OCI-LY1 (cell line): ENCODE measurements around the gene FLRT1.

Source experiments
- H2AFZ ChIP-seq: fragments of 200-600 bp; sonication (generic), shearing (Covaris generic); 2 replicates; pipeline ENCODE4 v1.6.0; 2014; ENCODE audit warnings: antibody characterized with exemption, mild to moderate bottlenecking, low read length
- H3F3A ChIP-seq: fragments of 200-600 bp; sonication (generic), shearing (Covaris generic); 2 replicates; pipeline ENCODE4 v1.6.0; 2014; ENCODE audit warnings: mild to moderate bottlenecking, antibody characterized with exemption, low read length, moderate library complexity; ENCODE audit not compliant: insufficient read depth
- H3K27ac ChIP-seq: fragments of 200-600 bp; sonication (generic); 2 replicates; pipeline ENCODE4 v1.5.1; 2014; ENCODE audit warnings: low read length, mixed run types, mild to moderate bottlenecking, low read depth; ENCODE audit not compliant: poor library complexity, severe bottlenecking
- H3K27me3 ChIP-seq: fragments of 200-600 bp; sonication (generic); 2 replicates; pipeline ENCODE4 v1.6.0; 2014; ENCODE audit warnings: antibody characterized with exemption, mild to moderate bottlenecking, low read length, moderate library complexity; ENCODE audit not compliant: insufficient read depth
- H3K36me3 ChIP-seq: fragments of 200-600 bp; sonication (generic); 2 replicates; pipeline ENCODE4 v1.6.1; 2014; ENCODE audit warnings: mild to moderate bottlenecking, antibody characterized with exemption, low read length, moderate library complexity, mixed read lengths; ENCODE audit not compliant: insufficient read depth
- H3K4me1 ChIP-seq: fragments of 200-600 bp; sonication (generic); 2 replicates; pipeline ENCODE4 v1.5.1; 2014; ENCODE audit warnings: mild to moderate bottlenecking, low read length, moderate library complexity; ENCODE audit not compliant: insufficient read depth, severe bottlenecking
- H3K4me2 ChIP-seq: fragments of 200-600 bp; sonication (generic), shearing (Covaris generic); 2 replicates; pipeline ENCODE4 v1.6.1; 2014; ENCODE audit warnings: low read length
- H3K4me3 ChIP-seq: fragments of 200-600 bp; sonication (generic); 2 replicates; pipeline ENCODE4 v1.5.1; 2014; ENCODE audit warnings: low read length, low read depth, mild to moderate bottlenecking, mixed read lengths; ENCODE audit not compliant: poor library complexity, severe bottlenecking
- H3K79me2 ChIP-seq: fragments of 200-600 bp; shearing (Covaris generic); 2 replicates; pipeline ENCODE4 v1.6.1; 2016; ENCODE audit warnings: mixed run types, low read length, mixed read lengths; ENCODE audit not compliant: insufficient read depth
- H3K9ac ChIP-seq: fragments of 200-600 bp; sonication (generic), shearing (Covaris generic); 2 replicates; pipeline ENCODE4 v1.6.1; 2014; ENCODE audit warnings: mild to moderate bottlenecking, low read length, mixed read lengths
- H3K9me2 ChIP-seq: fragments of 200-600 bp; sonication (generic), shearing (Covaris generic); 2 replicates; pipeline ENCODE4 v1.6.1; 2014; ENCODE audit warnings: low read depth, mild to moderate bottlenecking, low read length, mixed read lengths
- H3K9me3 ChIP-seq: fragments of 200-600 bp; shearing (Covaris generic); 2 replicates; pipeline ENCODE4 v1.6.1; 2014; ENCODE audit warnings: low read length, mixed read lengths
- H4K20me1 ChIP-seq: fragments of 200-600 bp; sonication (generic), shearing (Covaris generic); 2 replicates; pipeline ENCODE4 v1.6.0; 2016; ENCODE audit warnings: mild to moderate bottlenecking, low read length; ENCODE audit not compliant: insufficient read depth
- CTCF ChIP-seq: fragments of 200-600 bp; sonication (generic), shearing (Covaris generic); IDR thresholded peaks from 2 replicates; pipeline ENCODE4 v1.5.1; 2017; ENCODE audit warnings: mild to moderate bottlenecking, antibody characterized with exemption, low read length, moderate library complexity, mixed read lengths
- EZH2 ChIP-seq: fragments of 200-600 bp; sonication (generic), shearing (Covaris generic); IDR thresholded peaks from 2 replicates; pipeline ENCODE4 v1.8.0; 2017; ENCODE audit warnings: borderline replicate concordance, mixed run types, mild to moderate bottlenecking, antibody characterized with exemption, low read length, moderate library complexity, mixed read lengths

The FLRT1 gene

GRCh38 chr11:64021757-64022093 lies 14.0 kb upstream of the FLRT1 start:
- Histone ChIP-seq H2AFZ (no peak overlapping the region), H3K4me1 (no peaks in the 10 kb centered on the region), H4K20me1 (no peaks in the 10 kb centered on the region), H3K27ac (no peak overlapping the region), H3K9me2 (no peaks in the 10 kb centered on the region), H3K36me3 (no peaks in the 10 kb centered on the region), H3K27me3 (peaks cover 1% of the 10 kb centered on the region; the same call in 1 of the 2 replicates), H3F3A (no peaks in the 10 kb centered on the region), H3K79me2 (no peaks in the 10 kb centered on the region), H3K4me2 (no peak overlapping the region), H3K9ac (no peak overlapping the region), H3K4me3 (no peak overlapping the region), H3K9me3 (no peaks in the 10 kb centered on the region)
- TF ChIP-seq EZH2 (no peak), CTCF (no peak)

- Histone ChIP-seq H2AFZ (no peak overlapping the region), H3K4me1 (no peaks in the 10 kb centered on the region), H3K4me3 (no peak overlapping the region), H3K4me2 (no peak overlapping the region), H3K79me2 (no peaks in the 10 kb centered on the region), H3K36me3 (no peaks in the 10 kb centered on the region), H4K20me1 (no peaks in the 10 kb centered on the region), H3K9me2 (no peaks in the 10 kb centered on the region), H3K27ac (no peak overlapping the region), H3K9ac (no peak overlapping the region), H3F3A (no peaks in the 10 kb centered on the region), H3K27me3 (peaks cover 7% of the 10 kb centered on the region), H3K9me3 (no peaks in the 10 kb centered on the region)
- no peak for TF ChIP-seq CTCF
- no peak for TF ChIP-seq EZH2
Measured at GRCh38 chr11:64022125-64022784, 13.5 kb upstream of the FLRT1 start.

- H3K27me3 ChIP-seq, result peaks cover 13% of the 10 kb centered on the region
- no peak overlapping the region for H2AFZ ChIP-seq
- TF ChIP-seq EZH2 (no peak), CTCF (no peak)
- H4K20me1 ChIP-seq, result no peaks in the 10 kb centered on the region
- H3F3A ChIP-seq, result no peaks in the 10 kb centered on the region
- no peak overlapping the region for H3K4me3 ChIP-seq
- H3K9ac ChIP-seq, result no peak overlapping the region
- no peaks in the 10 kb centered on the region for H3K36me3 ChIP-seq
- H3K4me1 ChIP-seq, result no peaks in the 10 kb centered on the region
- H3K79me2 ChIP-seq, result no peaks in the 10 kb centered on the region
- H3K27ac ChIP-seq, result no peak overlapping the region
- no peaks in the 10 kb centered on the region for H3K9me3 ChIP-seq
- H3K4me2 ChIP-seq, result no peak overlapping the region
- no peaks in the 10 kb centered on the region for H3K9me2 ChIP-seq
Measured at GRCh38 chr11:64023712-64024710, 11.7 kb upstream of the FLRT1 start.
